ENCODE data around the gene LYRM4. TPM values are rescaled to one million over a fixed set of nuclear protein-coding genes. Genes with fewer than 3 reads are reported as not detected.

Gene LYRM4
- total and polyA plus RNA-seq, 9 of the 15 experiments (the other 6 are each of a cell fraction or from before 2014, with no cell fraction given) = 24.2 to 69.4 (median 41.8) TPM

- no peak for TF ChIP-seq KLF6 (CRISPR knock-in tag; IDR thresholded peaks at IDR 0.05; ENCODE audit: borderline replicate concordance)
- TF ChIP-seq DMBX1 (CRISPR knock-in tag; IDR thresholded peaks at IDR 0.05; ENCODE audit: borderline replicate concordance) = no peak
- no peak for TF ChIP-seq TAF1 (IDR thresholded peaks at IDR 0.05; ENCODE audit: control insufficient read depth, extremely low read depth, insufficient read depth, low read length, severe bottlenecking)
- no peak for TF ChIP-seq ZNF586 (CRISPR knock-in tag; conservative IDR thresholded peaks at IDR 0.05)
- TF ChIP-seq HINFP (tag; conservative IDR thresholded peaks at IDR 0.05; ENCODE audit: low read depth) = no peak
- TF ChIP-seq, protein P1, sequence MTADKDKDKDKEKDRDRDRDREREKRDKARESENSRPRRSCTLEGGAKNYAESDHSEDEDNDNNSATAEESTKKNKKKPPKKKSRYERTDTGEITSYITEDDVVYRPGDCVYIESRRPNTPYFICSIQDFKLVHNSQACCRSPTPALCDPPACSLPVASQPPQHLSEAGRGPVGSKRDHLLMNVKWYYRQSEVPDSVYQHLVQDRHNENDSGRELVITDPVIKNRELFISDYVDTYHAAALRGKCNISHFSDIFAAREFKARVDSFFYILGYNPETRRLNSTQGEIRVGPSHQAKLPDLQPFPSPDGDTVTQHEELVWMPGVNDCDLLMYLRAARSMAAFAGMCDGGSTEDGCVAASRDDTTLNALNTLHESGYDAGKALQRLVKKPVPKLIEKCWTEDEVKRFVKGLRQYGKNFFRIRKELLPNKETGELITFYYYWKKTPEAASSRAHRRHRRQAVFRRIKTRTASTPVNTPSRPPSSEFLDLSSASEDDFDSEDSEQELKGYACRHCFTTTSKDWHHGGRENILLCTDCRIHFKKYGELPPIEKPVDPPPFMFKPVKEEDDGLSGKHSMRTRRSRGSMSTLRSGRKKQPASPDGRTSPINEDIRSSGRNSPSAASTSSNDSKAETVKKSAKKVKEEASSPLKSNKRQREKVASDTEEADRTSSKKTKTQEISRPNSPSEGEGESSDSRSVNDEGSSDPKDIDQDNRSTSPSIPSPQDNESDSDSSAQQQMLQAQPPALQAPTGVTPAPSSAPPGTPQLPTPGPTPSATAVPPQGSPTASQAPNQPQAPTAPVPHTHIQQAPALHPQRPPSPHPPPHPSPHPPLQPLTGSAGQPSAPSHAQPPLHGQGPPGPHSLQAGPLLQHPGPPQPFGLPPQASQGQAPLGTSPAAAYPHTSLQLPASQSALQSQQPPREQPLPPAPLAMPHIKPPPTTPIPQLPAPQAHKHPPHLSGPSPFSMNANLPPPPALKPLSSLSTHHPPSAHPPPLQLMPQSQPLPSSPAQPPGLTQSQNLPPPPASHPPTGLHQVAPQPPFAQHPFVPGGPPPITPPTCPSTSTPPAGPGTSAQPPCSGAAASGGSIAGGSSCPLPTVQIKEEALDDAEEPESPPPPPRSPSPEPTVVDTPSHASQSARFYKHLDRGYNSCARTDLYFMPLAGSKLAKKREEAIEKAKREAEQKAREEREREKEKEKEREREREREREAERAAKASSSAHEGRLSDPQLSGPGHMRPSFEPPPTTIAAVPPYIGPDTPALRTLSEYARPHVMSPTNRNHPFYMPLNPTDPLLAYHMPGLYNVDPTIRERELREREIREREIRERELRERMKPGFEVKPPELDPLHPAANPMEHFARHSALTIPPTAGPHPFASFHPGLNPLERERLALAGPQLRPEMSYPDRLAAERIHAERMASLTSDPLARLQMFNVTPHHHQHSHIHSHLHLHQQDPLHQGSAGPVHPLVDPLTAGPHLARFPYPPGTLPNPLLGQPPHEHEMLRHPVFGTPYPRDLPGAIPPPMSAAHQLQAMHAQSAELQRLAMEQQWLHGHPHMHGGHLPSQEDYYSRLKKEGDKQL (CRISPR knock-in tag; IDR thresholded peaks at IDR 0.05; ENCODE audit: borderline replicate concordance) = no peak
- no peak for TF ChIP-seq PHB (CRISPR knock-in tag; IDR thresholded peaks at IDR 0.05)
- TF ChIP-seq DPF2 (IDR thresholded peaks at IDR 0.05) = no peak
- no peak for TF ChIP-seq BACH1 (tag; IDR thresholded peaks at IDR 0.05)
- TF ChIP-seq PPARD (CRISPR knock-in tag; IDR thresholded peaks at IDR 0.05) = no peak
- TF ChIP-seq ETS2 (tag; IDR thresholded peaks at IDR 0.05; ENCODE audit: borderline replicate concordance, poor library complexity, severe bottlenecking) = no peak
Measured at GRCh38 chr6:5261545-5262109, 877 bp upstream of the LYRM4 start (continued).

Data from K562 (cell line).